ENCODE measurements around the gene CHST9. TPM values are rescaled to one million over a fixed set of nuclear protein-coding genes. Genes with fewer than 3 reads are reported as not detected.

Gene CHST9
- total and polyA plus RNA-seq, 10 of the 15 experiments (the other 5 are each of a cell fraction or from before 2014, with no cell fraction given): 0.34 TPM; not detected in 9

- intact Hi-C loops (cut with micrococcal nuclease; ENCODE audit: unreplicated experiment) (loop anchor here (1.0 to 10.0 kb wide), 6 partner anchors 67 to 699 kb away; no protein-coding TSS in a partner anchor), in situ Hi-C loops (cut with MboI) (no loop called here)
- no peak overlapping the region for H3K4me3 ChIP-seq
- no peak overlapping the region for H3K27ac ChIP-seq (ENCODE audit: control insufficient read depth, insufficient read depth)
- DNase-seq (ENCODE audit: low read depth, low spot score) (no peak), FAIRE-seq (peak; percentile 74), ATAC-seq (peak; percentile 26; the same call in 1 of the 3 replicates)
- H2AFZ ChIP-seq (ENCODE audit: control insufficient read depth, low read depth, low read length): no peak overlapping the region; the same call in 1 of the 2 replicates
- H3K27me3 ChIP-seq (replicated peaks in 1 of 2; ENCODE audit: control insufficient read depth in 2 of 2, insufficient read depth in 2 of 2, low read length in 1 of 2): 0 out of 4 replicates have a peak, but pooled peaks cover 0 to 2% of the 10 kb centered on the region in 2 experiments
- TF ChIP-seq HCFC1 (IDR thresholded peaks at IDR 0.05; ENCODE audit: low read length): no peak
- TF ChIP-seq, protein P1, sequence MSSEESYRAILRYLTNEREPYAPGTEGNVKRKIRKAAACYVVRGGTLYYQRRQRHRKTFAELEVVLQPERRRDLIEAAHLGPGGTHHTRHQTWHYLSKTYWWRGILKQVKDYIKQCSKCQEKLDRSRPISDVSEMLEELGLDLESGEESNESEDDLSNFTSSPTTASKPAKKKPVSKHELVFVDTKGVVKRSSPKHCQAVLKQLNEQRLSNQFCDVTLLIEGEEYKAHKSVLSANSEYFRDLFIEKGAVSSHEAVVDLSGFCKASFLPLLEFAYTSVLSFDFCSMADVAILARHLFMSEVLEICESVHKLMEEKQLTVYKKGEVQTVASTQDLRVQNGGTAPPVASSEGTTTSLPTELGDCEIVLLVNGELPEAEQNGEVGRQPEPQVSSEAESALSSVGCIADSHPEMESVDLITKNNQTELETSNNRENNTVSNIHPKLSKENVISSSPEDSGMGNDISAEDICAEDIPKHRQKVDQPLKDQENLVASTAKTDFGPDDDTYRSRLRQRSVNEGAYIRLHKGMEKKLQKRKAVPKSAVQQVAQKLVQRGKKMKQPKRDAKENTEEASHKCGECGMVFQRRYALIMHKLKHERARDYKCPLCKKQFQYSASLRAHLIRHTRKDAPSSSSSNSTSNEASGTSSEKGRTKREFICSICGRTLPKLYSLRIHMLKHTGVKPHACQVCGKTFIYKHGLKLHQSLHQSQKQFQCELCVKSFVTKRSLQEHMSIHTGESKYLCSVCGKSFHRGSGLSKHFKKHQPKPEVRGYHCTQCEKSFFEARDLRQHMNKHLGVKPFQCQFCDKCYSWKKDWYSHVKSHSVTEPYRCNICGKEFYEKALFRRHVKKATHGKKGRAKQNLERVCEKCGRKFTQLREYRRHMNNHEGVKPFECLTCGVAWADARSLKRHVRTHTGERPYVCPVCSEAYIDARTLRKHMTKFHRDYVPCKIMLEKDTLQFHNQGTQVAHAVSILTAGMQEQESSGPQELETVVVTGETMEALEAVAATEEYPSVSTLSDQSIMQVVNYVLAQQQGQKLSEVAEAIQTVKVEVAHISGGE (CRISPR knock-in tag; IDR thresholded peaks at IDR 0.05): no peak
- TF ChIP-seq RAD21 (IDR thresholded peaks at IDR 0.05; ENCODE audit: insufficient read depth, low read depth, low read length): peak; percentile 79
- TF ChIP-seq MTA2 (IDR thresholded peaks at IDR 0.05; ENCODE audit: low read depth): no peak
- no peak for TF ChIP-seq NKRF (conservative IDR thresholded peaks at IDR 0.05)
- TF ChIP-seq SKIL (IDR thresholded peaks at IDR 0.05; ENCODE audit: low read depth, poor library complexity, severe bottlenecking): no peak
- TF ChIP-seq TARDBP (IDR thresholded peaks at IDR 0.05; ENCODE audit: borderline replicate concordance): no peak
- no peak for TF ChIP-seq CBX3 (IDR thresholded peaks at IDR 0.05; ENCODE audit: borderline replicate concordance, low read depth)
- peak; percentile 80 for TF ChIP-seq SMC3 (IDR thresholded peaks at IDR 0.05; ENCODE audit: borderline replicate concordance, low read length)
- TF ChIP-seq YY1 (IDR thresholded peaks at IDR 0.05; ENCODE audit: low read depth, low read length): no peak
- TF ChIP-seq, protein P2, sequence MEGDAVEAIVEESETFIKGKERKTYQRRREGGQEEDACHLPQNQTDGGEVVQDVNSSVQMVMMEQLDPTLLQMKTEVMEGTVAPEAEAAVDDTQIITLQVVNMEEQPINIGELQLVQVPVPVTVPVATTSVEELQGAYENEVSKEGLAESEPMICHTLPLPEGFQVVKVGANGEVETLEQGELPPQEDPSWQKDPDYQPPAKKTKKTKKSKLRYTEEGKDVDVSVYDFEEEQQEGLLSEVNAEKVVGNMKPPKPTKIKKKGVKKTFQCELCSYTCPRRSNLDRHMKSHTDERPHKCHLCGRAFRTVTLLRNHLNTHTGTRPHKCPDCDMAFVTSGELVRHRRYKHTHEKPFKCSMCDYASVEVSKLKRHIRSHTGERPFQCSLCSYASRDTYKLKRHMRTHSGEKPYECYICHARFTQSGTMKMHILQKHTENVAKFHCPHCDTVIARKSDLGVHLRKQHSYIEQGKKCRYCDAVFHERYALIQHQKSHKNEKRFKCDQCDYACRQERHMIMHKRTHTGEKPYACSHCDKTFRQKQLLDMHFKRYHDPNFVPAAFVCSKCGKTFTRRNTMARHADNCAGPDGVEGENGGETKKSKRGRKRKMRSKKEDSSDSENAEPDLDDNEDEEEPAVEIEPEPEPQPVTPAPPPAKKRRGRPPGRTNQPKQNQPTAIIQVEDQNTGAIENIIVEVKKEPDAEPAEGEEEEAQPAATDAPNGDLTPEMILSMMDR (IDR thresholded peaks at IDR 0.05 in 2 of 3, conservative IDR thresholded peaks at IDR 0.05 in 1 of 3; ENCODE audit: control insufficient read depth in 2 of 3, extremely low read depth in 1 of 3, insufficient read depth in 1 of 3, low read depth in 3 of 3, low read length in 3 of 3): peak; percentile 30 to 52 (median 46); a peak in 4 of 6 replicates
- TF ChIP-seq CHD4 (IDR thresholded peaks at IDR 0.05): no peak
- TF ChIP-seq PML (IDR thresholded peaks at IDR 0.05; ENCODE audit: low read length): no peak
- no peak overlapping the region for H3K4me2 ChIP-seq (ENCODE audit: control insufficient read depth, insufficient read depth)
- ChIA-PET POLR2A (no interaction called here), RAD21 (ENCODE audit: unreplicated experiment) (no interaction called here), SMC1A (ENCODE audit: uncharacterized antibody, unreplicated experiment) (interaction anchor here (1.2 kb wide), 1 partner anchor 598 kb away, joined by 4 read pairs; no protein-coding TSS in a partner anchor), CTCF (interaction anchor here (1.5 kb wide), 1 partner anchor 293 kb away, joined by 4 read pairs; no protein-coding TSS in a partner anchor)
- H3K79me2 ChIP-seq (ENCODE audit: control insufficient read depth, insufficient read depth, low read length): no peaks in the 10 kb centered on the region
- H4K20me1 ChIP-seq (ENCODE audit: control insufficient read depth, insufficient read depth): no peaks in the 10 kb centered on the region
- no peaks in the 10 kb centered on the region for H3K4me1 ChIP-seq (ENCODE audit: control insufficient read depth, insufficient read depth, low read length)
- WGBS (ENCODE audit: insufficient coverage, insufficient replicate concordance, low lambda C conversion rate, missing lambda C conversion rate): 40% methylated on average over 7 of the region's 9 CpGs
- H3K9ac ChIP-seq (ENCODE audit: control insufficient read depth, insufficient read depth, low read length): no peak overlapping the region
- H3K36me3 ChIP-seq (ENCODE audit: control insufficient read depth in 2 of 2, insufficient read depth in 2 of 2, low read length in 1 of 2): no peaks in the 10 kb centered on the region
- H3K9me3 ChIP-seq (replicated peaks; ENCODE audit: control insufficient read depth, insufficient read depth, low read length): no peaks in the 10 kb centered on the region
- BruUV-seq (replicated peaks): no TSS peak
These were observed 180.9 kb downstream of the CHST9 start for GRCh38 chr18:27004056-27004829.

Measured in GM12878 (cell line).